Lower leg skin (tissue), 3 donors: Measurements from ENCODE around the gene CCL5.

ENCODE experiments used
- POLR2A ChIP-seq, 2 donors: fragments of 450-650 bp; IDR thresholded peaks; one replicate each; pipeline ENCODE4 v1.6.1; 2016 to 2017; ENCODE audit warnings: antibody characterized with exemption in 2 of 2, mild to moderate bottlenecking in 1 of 2, moderate library complexity in 1 of 2
- TF ChIP-seq, protein P1 (sequence below), 3 donors: fragments of 450-650 bp; IDR thresholded peaks; one replicate each; pipeline ENCODE4 v1.5.1; 2016; ENCODE audit warnings: antibody characterized with exemption in 3 of 3, mild to moderate bottlenecking in 3 of 3, moderate library complexity in 2 of 3

DNA sequence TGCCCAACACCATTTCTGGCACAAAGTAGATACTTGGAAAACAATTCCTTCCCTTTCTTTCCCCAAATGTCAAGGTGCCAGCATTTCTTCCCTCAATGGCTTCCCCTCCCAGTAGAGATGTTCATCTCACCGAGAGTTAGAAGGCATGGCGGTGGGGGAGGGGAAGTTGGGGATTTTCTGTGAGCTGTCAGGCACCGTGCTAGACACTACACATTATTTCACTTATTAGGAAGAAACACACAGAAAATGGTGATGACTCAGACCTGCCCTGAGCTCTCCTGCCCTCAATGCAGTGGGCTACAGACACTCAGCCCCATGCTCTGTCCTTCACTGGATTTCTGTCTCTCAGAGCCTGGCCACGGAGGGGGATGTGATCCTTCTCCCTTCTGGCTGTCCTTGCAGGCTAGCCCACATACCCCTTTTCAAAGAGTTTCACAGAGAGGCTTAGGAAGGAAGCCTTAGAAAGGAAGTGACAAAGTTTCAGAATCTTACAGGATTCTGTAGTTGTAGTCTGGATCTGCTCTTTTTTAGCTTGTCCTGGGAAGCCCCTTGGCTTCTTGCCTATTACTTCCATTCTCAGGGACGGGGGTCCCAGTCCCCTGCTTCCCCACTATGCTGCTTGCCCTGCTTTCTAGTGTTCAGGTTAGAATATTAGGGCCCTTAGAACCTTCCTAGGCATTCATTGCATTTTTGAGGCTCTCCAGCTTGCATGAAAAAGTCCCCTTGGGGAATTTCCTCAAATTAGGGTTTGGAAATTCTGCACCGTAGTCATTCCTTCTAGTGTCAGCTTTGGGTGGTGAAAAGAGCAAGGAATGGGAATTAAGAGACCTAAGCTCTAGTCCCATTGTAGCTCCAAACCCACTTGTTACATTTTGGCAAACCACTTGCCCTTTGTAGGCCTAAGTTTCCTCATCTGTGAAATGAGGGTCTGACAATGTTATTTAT is 12.2 kb upstream of the CCL5 start:
- TF ChIP-seq, protein P1, sequence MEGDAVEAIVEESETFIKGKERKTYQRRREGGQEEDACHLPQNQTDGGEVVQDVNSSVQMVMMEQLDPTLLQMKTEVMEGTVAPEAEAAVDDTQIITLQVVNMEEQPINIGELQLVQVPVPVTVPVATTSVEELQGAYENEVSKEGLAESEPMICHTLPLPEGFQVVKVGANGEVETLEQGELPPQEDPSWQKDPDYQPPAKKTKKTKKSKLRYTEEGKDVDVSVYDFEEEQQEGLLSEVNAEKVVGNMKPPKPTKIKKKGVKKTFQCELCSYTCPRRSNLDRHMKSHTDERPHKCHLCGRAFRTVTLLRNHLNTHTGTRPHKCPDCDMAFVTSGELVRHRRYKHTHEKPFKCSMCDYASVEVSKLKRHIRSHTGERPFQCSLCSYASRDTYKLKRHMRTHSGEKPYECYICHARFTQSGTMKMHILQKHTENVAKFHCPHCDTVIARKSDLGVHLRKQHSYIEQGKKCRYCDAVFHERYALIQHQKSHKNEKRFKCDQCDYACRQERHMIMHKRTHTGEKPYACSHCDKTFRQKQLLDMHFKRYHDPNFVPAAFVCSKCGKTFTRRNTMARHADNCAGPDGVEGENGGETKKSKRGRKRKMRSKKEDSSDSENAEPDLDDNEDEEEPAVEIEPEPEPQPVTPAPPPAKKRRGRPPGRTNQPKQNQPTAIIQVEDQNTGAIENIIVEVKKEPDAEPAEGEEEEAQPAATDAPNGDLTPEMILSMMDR (IDR thresholded peaks at IDR 0.05), result no peak
- TF ChIP-seq POLR2A (IDR thresholded peaks at IDR 0.05), result no peak
